ENCODE results near the gene ANKRD23. TPM values are rescaled to one million over a fixed set of nuclear protein-coding genes. Genes with fewer than 3 reads are reported as not detected.
A peak's percentile ranks its signal among the peaks of the same experiment; 100 is the strongest.

ANKRD23 gene
- total RNA-seq, 4 donors from 2014 or later = 6.1 to 22.3 (median 7.2) TPM

GRCh38 chr2:96838345-96839292, 5.2 kb downstream of the ANKRD23 start:
- WGBS = 81% methylated on average over 11 of the region's 23 CpGs
- H3K27ac ChIP-seq = no peak overlapping the region
- H3K4me3 ChIP-seq = no peak overlapping the region

GRCh38 chr2:96837575-96837974, 6.2 kb downstream of the ANKRD23 start:
- H3K9me3 ChIP-seq = no peaks in the 10 kb centered on the region
- 92% methylated on average over 9 of the region's 9 CpGs for WGBS
- H3K4me3 ChIP-seq = no peak overlapping the region
- no peaks in the 10 kb centered on the region for H3K27me3 ChIP-seq
- no peak overlapping the region for H3K27ac ChIP-seq
- no peak for TF ChIP-seq POLR2AphosphoS5 (IDR thresholded peaks at IDR 0.05)
- no peak for TF ChIP-seq CTCF (IDR thresholded peaks at IDR 0.05)
- no peak for TF ChIP-seq POLR2A (IDR thresholded peaks at IDR 0.05)
- no peak for TF ChIP-seq EP300 (IDR thresholded peaks at IDR 0.05)
- H3K4me1 ChIP-seq = peaks cover 10% of the 10 kb centered on the region
- DNase-seq (ENCODE audit: low spot score in 2 of 2) = no peak
- H3K36me3 ChIP-seq = peaks cover 51% of the 10 kb centered on the region

More at GRCh38 chr2:96838345-96839292, 5.2 kb downstream of the ANKRD23 start:
- Histone ChIP-seq H3K4me1 (peaks cover 10% of the 10 kb centered on the region), H3K27me3 (no peaks in the 10 kb centered on the region), H3K9me3 (no peaks in the 10 kb centered on the region), H3K36me3 (peaks cover 41% of the 10 kb centered on the region)
- TF ChIP-seq CTCF (IDR thresholded peaks at IDR 0.05) (no peak), POLR2AphosphoS5 (IDR thresholded peaks at IDR 0.05) (no peak), POLR2A (IDR thresholded peaks at IDR 0.05) (no peak), EP300 (IDR thresholded peaks at IDR 0.05) (no peak)
- DNase-seq (ENCODE audit: low spot score in 2 of 2) = no peak

- WGBS = 92% methylated on average over 4 of the region's 4 CpGs
- H3K9me3 ChIP-seq = no peaks in the 10 kb centered on the region
- peaks cover 61% of the 10 kb centered on the region for H3K36me3 ChIP-seq
- peaks cover 15% of the 10 kb centered on the region for H3K4me1 ChIP-seq
- TF ChIP-seq CTCF (IDR thresholded peaks at IDR 0.05) = no peak
- TF ChIP-seq EP300 (IDR thresholded peaks at IDR 0.05) = no peak
- no peak for TF ChIP-seq POLR2A (IDR thresholded peaks at IDR 0.05)
- no peak for TF ChIP-seq POLR2AphosphoS5 (IDR thresholded peaks at IDR 0.05)
- H3K27me3 ChIP-seq = no peaks in the 10 kb centered on the region
- no peak overlapping the region for H3K27ac ChIP-seq
- no peak overlapping the region for H3K4me3 ChIP-seq
- DNase-seq (ENCODE audit: low spot score in 2 of 2) = no peak
Measured at GRCh38 chr2:96835830-96836229, 8.0 kb downstream of the ANKRD23 start.

GRCh38 chr2:96832754-96833507, 10.9 kb downstream of the ANKRD23 start:
- no peak overlapping the region for H3K4me3 ChIP-seq
- no peaks in the 10 kb centered on the region for H3K27me3 ChIP-seq
- no peaks in the 10 kb centered on the region for H3K9me3 ChIP-seq
- DNase-seq (ENCODE audit: low spot score in 2 of 2) = no peak
- H3K27ac ChIP-seq = peak overlapping the region; percentile 13
- H3K36me3 ChIP-seq = peaks cover 79% of the 10 kb centered on the region
- 53% methylated on average over 18 of the region's 18 CpGs for WGBS
- TF ChIP-seq POLR2A (IDR thresholded peaks at IDR 0.05) (no peak), CTCF (IDR thresholded peaks at IDR 0.05) (no peak), POLR2AphosphoS5 (IDR thresholded peaks at IDR 0.05) (no peak), EP300 (IDR thresholded peaks at IDR 0.05) (no peak)
- H3K4me1 ChIP-seq = peaks cover 5% of the 10 kb centered on the region

GRCh38 chr2:96832408-96832753, 11.4 kb downstream of the ANKRD23 start:
- 59% methylated on average over 10 of the region's 11 CpGs for WGBS
- TF ChIP-seq POLR2A (IDR thresholded peaks at IDR 0.05) = no peak
- no peak for TF ChIP-seq POLR2AphosphoS5 (IDR thresholded peaks at IDR 0.05)
- no peak for TF ChIP-seq EP300 (IDR thresholded peaks at IDR 0.05)
- no peak for TF ChIP-seq CTCF (IDR thresholded peaks at IDR 0.05)
- H3K27ac ChIP-seq = no peak overlapping the region

More at GRCh38 chr2:96832408-96832753, 11.4 kb downstream of the ANKRD23 start:
- Histone ChIP-seq H3K4me3 (no peak overlapping the region), H3K9me3 (no peaks in the 10 kb centered on the region), H3K27me3 (no peaks in the 10 kb centered on the region), H3K4me1 (peaks cover 5% of the 10 kb centered on the region), H3K36me3 (peaks cover 79% of the 10 kb centered on the region)
- DNase-seq (ENCODE audit: low spot score in 2 of 2) = no peak
